Measurements from ENCODE around the gene PRR23B.
"Not testable (repeated sequence)": the region's sequence is repeated elsewhere in the genome, so short reads cannot be mapped to it uniquely, and the experiment has no call there.

PRR23B gene

DNA sequence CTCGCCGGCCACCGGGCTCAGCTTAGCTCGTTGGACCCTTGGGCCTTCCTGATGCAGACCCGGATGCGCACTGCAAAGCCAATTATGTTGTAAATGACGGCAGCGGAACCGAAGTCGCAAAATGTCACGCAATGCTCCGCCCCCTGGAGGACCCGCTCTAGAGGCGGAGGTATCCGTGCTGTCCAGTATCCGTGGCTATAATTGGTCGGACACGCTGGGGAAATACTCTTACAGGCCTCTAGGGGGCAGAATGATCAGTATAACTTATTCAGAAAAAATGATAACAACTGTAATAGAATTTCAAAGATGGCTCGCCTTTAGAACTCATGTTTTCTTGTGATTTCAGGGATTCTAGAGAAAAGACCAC, at the start of gene PRR23B:
Gene PRR23B, minus strand, starts transcription at position 59 of the 367 bp plus-strand sequence. CDS start 265 bp downstream, outside the sequence.
- no peak for FAIRE-seq

DNA sequence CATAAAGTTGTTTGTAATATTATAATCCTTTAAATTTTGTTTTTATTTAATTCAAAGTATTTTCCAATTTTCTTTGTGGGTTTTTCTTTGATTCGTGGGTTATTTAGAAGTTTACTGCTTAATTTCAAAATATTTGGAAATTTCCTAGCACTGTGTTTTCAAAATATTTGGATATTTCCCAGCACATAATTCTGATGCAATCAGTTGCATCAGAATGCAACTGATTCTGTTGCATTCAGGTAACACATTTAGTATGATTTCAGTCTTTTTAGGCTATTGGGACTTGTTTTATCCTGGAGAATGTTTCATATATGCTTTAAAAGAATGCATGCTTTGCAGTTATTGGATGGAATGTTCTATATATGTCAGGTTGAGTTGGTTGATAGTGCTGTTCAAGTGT, 42.2 kb upstream of the PRR23B start:
- FAIRE-seq: peak; percentile 14

DNA sequence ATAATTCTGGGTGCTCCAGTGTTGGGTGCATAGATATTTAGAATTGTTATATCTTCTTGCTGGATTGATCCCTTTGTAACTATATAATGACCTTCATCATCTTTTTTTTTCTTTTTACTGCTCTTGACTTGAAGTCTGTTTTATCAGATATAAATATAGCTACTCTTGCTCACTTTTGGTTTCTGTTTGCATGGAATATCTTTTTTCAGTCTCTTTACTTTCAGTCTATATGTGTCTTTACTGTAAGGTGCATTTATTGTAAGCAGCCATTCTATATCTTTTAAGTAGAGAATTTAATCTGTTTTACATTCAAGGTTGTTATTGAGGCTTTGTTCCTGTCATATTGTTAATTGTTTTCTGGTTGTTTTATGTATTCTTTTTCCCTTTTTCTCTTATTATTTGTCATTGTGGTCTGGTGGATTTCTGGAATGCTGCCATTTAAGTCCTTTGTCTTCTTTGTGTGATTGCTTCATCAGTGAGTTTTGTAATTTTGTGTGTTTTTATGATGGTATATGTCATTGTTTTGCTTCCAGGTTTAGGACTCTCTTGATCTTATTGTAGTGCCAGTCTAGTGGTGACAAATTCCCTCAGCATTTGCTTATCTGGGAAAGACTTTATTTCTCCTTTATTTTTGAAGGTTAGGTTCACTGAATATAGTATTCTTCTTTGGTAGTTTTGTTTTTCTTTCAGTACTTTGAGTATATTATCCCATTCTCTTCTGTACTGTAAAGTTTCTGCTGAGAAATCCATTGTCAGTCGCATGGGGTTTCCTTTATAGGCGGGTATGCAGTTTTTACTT, 32.3 kb upstream of the PRR23B start:
- no peak for FAIRE-seq

DNA sequence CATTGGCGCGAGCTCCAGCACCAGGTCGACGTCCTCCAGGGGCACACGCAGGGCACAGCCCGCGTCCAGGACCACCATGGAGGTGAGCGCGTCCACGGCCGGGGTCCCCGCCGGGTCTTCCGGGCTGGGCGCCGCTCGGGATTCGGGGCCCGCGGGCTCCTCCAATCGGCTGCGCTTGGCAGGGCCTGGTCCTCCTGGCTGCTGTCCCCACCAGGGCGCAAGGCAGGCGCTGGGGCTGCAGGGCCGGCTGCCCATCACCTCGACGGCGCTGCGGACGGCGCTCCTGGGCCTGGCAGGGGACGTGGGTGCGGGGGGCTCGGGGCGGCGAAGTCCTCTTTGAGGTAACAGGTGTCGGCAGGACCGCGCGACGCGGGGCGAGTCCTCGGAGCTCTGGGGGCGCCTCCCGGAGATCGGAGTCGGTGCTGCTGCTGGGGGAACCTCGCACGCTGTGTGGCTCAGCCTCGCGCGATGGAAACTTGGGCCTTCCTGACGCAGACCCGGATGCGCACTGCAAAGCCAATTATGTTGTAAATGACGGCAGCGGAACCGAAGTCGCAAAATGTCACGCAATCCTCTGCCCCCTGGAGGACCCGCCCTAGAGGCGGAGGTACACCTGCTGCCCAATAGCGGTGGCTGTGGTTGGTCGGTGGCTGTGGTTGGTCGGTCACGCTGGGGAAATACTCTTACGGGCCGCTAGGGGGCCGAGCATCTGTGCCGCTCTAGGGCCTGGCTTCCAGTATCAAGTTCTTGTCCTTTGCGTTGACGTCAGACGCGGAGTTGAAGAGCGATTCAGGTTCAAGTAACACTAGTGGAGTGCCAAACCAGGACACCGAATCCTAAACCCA, 23.9 kb upstream of the PRR23B start, which contains the start of gene PRR23C:
Gene PRR23C, minus strand, starts transcription at position 527 of the 845 bp plus-strand sequence. Its CDS starts 272 bp downstream, at position 255.
- no peak for FAIRE-seq

DNA sequence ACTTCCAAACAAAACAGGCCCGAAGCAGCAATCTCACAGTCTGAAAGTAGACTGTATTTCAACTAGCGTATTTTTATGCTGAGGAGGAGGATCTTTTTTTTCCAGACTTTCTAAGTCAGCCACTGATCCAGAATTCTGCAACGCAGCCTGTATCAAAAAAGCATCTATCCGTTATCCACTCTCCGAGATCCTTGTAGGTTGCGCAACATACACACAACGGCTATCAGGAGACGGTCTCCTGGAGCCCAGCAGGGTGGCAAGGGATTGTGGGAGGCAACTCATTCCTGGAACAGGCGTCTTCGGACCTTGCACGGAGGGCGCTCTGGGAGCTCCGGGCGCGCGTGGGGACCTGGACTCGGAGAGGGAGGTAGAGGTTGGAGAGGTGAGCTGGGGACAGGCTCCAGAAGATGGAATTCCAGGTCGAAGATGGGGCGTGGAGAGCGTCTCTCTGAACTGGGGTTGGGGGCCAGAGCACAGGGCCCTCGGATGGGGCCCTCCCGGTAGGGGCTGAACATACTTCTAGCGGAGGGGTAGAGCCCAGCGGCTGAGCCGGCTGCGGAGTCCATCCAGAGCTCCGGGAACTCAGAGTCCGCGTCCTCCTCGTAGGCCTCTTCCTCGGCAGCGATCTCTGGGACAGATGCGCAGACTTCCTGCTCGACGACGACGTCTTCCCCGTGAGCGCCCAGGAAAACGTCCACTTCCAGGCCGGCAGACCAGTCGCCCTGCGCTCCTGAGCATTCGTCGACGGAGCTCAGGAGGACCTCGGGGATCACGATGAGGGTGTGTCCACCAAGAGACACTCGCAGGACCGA, 23.0 kb upstream of the PRR23B start:
- FAIRE-seq: no peak

DNA sequence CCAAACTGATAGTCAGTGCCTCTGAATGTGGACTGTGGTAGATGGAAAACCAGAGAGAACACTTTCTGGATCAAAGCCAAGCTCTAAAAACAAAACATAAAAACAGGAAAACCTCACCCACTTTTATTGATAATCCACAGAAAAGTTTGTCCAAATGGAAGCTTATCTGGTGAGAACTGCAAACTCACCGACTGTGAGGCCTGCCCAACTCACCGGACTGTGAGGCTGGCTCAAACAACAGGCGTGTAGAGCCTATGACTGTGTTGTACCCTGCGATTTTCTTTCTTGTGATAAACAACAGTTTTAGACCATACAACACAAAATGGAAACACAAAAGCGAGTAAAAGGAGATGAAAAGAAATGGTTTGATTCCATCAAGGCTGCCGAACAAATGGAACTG, 16.8 kb upstream of the PRR23B start:
- no peak for FAIRE-seq

DNA sequence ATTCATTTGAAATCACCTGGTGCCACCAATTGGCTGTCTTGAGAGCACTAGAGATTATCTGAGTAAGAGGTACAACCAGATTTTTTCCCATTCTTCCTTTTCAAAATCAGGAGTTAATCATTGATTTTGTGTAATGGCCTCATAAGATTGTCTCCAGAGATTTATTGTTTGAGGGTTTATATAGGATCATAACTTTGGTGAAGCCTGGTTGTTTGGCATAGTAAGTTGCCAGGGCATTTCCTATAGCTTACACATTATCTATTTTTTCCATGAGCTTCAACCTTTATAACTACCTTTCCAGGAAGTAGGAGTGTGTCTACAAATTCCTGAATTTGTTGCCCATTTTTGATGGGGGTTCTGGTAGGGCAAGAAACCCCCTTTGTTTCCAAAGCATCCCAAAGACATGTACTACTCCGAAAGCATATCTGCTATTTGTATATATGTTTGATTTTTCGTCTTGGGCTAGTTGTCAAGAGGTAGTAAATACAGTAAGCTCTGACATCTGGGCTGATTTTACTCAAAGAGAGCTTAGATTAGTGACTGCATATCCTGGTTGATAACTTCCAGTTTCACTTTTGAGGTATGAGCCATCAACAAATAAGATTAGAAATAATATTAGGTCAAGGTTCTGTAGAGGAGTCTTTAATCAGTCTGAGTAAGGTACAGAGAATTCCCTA, 11.7 kb upstream of the PRR23B start:
- FAIRE-seq: peak; percentile 91

DNA sequence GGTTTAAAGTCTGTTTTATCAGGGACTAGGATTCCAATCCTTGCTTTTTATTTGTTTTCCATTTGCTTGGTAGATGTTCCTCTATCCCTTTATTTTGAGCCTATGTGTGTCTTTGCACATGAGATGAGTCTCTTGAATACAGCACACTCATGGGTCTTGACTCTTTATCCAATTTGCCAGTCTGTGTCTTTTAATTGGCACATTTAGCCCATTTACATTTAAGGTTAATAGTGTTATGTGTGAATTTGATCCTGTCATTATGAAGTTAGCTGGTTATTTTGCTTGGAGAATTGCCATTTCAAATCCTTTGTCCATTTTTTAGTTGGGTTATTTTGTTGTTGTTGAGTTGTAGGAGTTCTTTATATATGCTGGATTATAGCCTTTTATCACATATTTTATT, 9.8 kb upstream of the PRR23B start:
- not testable (repeated sequence) for FAIRE-seq

DNA sequence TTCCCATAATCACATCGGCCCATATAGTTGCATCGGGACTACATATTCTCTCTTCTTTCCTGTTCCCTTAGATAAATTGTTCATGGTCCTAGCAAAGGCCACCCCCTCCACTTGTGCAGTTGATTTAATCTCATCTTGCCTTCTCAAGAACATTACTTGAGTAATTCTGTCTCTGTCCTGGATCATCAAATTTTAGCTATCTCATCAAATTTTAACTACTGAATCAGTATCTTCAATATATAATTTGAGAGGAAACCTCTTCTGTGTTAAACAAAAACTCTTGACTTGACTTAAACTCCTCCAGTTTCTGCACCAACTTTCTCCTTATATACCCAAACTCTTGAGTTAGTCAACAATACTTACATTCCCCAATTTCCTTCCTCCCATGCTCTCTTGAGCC, 4.2 kb upstream of the PRR23B start:
- no peak for FAIRE-seq

DNA sequence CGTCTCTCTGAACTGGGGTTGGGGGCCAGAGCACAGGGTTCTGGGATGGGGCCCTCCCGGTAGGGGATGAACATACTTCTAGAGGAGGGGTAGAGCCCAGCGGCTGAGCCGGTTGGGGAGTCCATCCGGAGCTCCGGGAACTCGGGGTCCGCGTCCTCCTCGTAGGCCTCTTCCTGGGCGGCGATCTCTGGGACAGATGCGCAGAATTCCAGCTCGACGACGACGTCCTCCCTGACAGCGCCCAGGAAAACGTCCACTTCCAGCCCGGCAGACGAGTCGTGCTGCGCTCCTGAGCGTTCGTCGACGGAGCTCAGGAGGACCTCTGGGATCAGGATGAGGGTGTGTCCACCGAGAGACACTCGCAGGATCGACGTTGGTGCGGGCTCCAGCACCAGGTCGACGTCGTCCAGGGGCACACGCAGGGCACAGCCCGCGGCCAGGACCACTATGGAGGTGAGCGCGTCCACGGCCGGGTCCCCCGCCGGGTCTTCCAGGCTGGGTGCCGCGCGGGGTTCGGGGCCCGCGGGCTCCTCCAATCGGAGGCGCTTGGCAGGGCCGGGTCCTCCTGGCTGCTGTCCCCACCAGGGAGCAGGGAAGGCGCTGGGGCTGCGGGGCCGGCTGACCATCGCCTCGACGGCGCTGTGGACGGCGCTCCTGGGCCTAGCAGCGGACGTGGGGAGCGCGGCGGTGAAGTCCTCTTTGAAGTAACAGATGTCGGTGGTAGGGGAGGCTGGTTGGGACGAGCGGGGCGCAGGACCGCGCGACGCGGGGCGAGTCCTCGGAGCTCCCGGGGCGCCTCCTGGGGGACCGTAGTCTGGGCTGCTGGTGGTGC, 474 bp downstream of the PRR23B start:
- no peak for FAIRE-seq

DNA sequence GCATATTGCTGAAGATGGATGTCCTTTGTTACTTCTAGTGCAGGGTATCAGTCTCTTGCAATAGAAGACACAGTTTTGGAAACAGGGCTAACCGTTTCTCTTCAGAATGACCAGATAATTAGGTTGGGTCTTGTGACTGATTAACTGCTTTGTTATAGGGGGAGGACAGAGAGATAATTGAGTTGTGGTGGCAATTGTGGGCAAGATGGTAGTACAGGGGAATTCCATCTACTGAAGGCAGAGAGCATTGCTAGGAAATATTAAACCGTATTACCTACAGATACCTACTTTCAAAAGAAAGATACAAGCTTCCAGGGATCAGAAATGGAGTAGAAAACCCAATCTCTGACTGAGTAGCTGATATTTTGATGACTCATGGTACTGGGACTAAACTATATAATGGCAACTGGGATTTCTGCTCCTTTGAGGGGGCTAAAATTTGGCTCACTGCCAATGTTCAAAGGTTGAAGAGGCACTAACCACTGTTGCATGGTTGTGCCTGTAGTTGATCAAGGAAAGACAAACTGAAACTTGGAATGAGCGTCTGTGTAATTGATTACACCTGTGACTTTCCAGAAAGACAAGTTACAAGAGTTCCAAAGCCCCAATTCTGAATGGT, 4.2 kb downstream of the PRR23B start:
- no peak for FAIRE-seq

DNA sequence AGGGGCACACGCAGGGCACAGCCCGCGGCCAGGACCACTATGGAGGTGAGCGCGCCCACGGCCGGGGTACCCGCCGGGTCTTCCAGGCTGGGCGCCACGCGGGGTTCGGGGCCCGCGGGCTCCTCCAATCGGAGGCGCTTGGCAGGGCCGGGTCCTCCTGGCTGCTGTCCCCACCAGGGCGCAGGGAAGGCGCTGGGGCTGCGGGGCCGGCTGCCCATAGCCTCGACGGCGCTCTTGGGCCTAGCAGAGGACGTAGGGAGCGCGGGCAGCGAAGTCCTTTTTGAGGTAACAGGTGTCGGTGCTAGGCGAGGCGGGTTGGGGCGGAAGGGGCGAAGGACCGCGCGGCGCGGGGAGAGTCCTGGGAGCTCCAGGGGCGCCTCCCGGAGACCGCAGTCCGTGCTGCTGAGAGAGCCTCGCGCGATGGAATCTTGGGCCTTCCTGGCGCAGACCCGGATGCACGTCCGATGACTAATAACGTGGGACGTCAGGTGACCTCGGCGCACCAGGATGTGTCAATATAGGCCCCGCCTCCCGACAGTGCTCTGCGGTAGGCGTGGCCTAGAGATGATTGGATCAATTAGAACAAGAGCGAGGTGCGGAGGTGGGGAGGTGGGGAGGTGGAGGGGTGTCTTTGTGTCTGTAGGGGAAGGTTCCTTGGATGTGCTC, 14.5 kb downstream of the PRR23B start, which contains the start of gene PRR23A:
Gene PRR23A, minus strand, starts transcription at position 218 of the 666 bp plus-strand sequence. Its CDS starts 0 bp downstream, at position 218.
- FAIRE-seq: no peak

DNA sequence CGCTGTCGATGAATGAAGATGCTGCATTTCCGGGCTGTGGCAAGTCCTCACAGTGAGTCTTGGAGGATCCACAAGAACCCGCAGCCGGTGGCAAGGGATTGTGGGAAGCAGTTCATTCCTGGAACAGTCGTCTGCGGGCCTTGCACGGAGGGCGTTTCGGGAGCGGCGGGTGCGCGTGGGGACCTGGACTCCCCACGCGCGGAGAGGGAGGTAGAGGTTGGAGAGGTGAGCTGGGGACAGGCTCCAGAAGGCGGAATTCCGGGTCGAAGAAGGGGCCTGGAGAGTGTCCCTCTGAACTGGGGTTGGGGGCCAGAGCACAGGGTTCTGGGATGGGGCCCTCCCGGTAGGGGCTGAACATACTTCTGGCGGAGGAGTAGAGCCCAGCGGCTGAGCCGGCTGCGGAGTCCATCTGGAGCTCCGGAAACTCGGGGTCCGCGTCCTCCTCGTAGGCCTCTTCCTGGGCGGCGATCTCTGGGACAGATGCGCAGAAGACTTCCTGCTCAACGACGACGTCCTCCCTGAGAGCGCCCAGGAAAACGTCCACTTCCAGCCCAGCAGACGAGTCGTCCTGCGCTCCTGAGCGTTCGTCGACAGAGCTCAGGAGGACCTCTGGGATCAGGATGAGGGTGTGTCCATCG, 15.3 kb downstream of the PRR23B start:
- no peak for FAIRE-seq

DNA sequence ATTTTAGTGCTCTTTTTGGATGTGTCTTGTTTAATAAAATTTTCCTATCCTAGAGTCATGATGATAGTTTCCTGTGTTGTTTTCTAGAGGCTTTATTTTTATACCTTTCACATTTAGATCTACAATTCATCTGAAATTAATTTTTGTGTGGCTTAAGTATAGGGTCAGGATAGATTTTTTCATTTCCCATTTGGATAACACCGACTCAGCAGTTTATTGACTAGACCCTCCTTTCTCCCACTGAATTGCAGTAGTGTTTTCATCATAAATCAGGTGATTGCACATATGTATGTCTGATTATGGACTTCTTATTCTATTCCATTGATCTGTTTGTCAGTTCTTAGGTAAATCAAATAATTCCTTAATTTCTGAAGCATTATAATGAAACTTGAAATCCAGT, 25.0 kb downstream of the PRR23B start:
- FAIRE-seq: no peak

DNA sequence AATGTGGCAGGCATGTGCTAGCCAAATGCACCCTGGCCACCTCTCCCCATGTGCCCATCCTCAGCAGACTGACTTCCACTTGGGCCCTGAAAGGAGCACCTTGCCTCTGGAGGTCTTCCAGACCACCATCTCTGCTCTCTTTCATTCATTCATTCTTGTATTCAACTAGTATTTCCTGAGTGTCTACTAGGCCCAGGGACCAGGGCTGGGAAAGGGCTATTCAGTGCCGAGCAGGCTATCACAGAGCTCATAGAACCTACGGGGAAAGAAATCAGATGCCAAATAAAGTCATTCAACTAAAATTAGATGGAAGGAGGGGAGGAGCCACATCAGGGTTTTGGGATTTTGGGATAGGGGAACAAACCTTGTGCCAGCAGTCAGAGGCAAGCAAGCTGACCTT, 33.5 kb downstream of the PRR23B start:
- no peak for FAIRE-seq

DNA sequence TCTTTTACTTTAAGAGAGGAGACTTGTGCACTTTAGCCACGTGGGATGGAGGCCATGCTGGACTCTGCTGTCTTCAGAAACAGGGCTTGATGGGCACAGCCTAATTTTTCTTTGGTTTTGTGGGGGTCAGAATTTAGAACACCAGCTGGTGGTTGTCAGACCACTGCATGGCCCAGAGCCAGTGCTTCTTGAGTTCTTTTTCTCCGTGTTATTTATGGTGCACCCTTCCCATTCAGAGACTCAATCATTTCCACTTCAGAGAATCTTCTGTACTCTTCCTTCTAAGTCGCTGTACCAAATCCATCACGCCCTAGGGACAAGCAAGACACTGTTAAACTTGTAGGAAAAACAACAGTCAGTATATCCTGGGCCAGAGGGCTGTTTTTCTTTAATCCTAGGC, 34.8 kb downstream of the PRR23B start:
- FAIRE-seq: no peak

DNA sequence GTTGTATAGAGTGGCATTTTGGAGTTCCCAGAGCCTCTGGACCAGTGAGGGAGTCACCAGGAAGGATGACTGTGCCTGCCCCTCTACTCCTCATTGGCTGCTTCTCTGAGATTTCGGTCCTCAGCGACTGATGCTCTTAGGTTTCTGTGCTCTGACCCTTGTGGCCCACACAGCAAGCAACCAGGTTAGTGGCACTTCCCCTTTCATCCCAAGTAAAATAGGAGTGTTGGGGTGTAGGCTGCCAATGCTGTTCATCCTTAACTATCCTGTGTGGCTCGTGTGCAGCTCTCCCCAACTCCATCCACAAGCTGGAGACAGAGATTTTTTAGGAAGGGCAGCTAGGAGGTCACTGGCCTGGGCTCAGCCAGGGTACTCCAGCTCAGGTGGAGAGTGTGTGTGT, 35.9 kb downstream of the PRR23B start:
- FAIRE-seq: no peak

DNA sequence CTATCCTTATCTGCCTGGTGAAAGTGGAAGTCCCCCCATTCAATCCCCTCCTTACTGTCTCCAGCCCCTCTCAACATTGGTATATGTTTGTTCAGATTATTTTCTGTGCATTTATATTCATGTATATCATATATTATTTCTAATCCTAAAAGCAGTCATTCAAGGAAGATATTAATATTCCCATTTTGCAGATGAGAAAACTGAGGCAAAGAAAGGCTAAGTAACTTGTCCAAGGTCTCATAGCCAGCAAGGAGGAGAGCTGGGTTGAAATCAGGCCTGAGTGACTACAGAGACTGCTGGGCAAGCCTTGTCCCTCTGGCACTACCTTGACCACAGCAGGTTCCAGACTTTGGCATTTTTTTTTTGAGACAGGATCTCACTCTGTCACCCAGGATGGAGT, 44.7 kb downstream of the PRR23B start:
- FAIRE-seq: no peak

DNA sequence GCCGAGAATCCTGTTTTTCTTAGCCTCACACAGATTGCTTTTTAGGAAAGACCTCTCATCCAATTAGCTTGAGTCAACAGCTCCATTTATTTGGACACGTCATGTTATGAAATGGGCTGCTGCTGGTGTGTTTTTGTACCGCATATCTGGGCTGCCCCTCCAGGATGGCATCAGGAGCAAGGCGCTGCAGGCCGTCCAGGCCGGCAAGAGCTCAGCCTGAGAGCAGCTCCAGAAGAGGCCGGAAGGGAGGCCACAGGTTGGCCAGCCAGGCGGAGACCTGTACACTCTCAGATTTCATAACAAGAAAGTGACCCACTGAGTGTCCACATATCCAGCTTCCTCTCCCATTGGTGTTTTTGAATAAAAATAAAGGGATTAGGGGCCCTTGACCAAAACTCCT, 45.4 kb downstream of the PRR23B start:
- no peak for FAIRE-seq

DNA sequence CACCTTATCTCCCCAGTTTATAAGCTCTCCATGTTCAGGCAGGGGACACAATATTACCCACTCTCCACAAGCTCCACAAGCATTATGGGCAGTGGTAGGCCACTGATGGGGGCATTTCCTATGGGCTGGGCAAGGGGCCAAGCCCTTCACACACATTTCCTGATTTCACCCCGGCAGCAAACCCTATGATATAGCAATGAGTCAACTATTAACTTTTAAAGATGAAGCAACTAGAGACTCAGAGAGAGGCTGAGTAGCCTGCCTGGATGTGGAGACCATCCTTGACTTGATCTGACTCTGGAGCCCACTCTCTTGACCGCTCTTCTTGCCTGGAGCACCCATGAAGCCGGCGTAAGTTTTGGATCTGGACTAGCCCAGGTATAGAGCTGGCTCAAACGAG, 46.3 kb downstream of the PRR23B start:
- no peak for FAIRE-seq

Measured in colon (tissue), 2 donors.